Stimulated activated CD8-positive, alpha-beta memory T cell treated with anti-CD3 and anti-CD28 coated beads, Interleukin-7, amount 100 ng/mL, for 4 hours (primary cell): ENCODE data around the gene GHSR.

Experiments used
- DNase-seq, 2 donors: peaks; one replicate each; pipeline ENCODE4 v3.0.0-alpha.2; 2020; ENCODE audit warnings: low read depth in 2 of 2

The GHSR gene

GRCh38 chr3:172447611-172448579 lies at the start of gene GHSR:
GHSR (minus strand) TSS chr3:172448456; CDS start chr3:172448413, 43 bp downstream.
- no peak for DNase-seq

GRCh38 chr3:172490198-172490669 lies 42.0 kb upstream of the GHSR start:
- peak; percentile 61 to 75 for DNase-seq

- no peak for DNase-seq
These were observed 29.9 kb upstream of the GHSR start for GRCh38 chr3:172478116-172478515.

DNA sequence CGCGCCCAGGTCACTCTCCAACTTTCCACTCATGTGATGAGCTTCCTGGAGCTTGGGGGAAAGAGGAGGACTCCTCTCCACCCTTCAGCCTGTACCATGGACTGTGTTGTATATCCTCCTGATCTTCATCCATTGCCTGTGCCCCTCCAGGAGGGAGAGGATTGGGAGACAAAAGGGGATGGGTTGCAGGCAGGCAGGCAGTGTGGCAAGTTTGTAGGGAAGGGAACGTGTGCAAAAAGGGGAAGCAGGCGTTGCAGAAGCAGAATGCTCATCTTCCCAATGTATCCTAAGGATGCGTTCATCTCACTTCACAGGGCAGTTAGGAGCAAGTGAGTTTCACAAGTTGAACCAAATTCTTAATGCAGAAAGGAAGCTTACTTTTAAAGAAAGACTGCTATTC lies 28.1 kb upstream of the GHSR start:
- no peak for DNase-seq

DNA sequence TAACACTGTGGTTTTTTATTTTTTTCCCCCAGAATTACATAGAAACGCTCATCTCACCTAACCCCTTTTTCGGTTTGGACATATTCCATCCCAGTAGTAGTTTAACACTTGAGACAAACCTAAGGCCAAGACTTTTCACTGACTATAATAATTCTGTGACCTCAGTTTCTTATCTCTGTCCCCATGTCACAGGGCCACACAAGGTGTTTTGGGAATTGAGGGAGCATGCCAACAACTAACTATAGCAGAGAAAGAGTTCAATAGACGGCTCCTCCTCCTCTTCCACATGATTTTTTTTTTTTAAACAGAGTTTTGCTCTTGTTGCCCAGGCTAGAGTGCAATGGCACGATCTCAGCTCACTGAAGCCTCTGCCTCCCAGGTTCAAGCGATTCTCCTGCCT lies 27.4 kb upstream of the GHSR start:
- no peak for DNase-seq

GRCh38 chr3:172471903-172472302 lies 23.6 kb upstream of the GHSR start:
- DNase-seq: no peak

GRCh38 chr3:172470588-172470987 lies 22.3 kb upstream of the GHSR start:
- no peak for DNase-seq

- DNase-seq: no peak
These were observed 19.0 kb upstream of the GHSR start for GRCh38 chr3:172467170-172467824.

- no peak for DNase-seq
These were observed 18.4 kb upstream of the GHSR start for GRCh38 chr3:172466553-172467130.

GRCh38 chr3:172465281-172465680 lies 17.0 kb upstream of the GHSR start:
- no peak for DNase-seq

DNA sequence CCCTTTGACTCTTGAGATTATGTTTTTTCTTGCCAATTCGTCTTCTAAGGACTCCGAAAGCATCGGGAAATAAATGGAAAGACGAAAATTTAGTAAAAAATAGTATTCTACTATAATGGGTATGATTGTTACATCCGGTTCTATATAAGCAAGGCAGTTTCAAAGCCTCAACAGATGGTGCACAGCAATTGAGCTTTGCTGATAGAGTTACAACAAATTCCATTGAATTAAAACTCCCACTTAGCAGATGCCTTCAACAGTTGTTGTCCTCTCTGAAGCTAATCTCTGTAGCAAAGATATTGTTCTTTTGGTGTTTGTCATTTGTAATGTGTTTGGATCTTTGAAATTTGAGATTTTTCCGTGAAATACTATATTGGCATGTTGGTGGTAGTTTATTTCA lies 16.1 kb upstream of the GHSR start:
- DNase-seq: no peak

GRCh38 chr3:172461530-172462138 lies 13.4 kb upstream of the GHSR start:
- no peak for DNase-seq

DNA sequence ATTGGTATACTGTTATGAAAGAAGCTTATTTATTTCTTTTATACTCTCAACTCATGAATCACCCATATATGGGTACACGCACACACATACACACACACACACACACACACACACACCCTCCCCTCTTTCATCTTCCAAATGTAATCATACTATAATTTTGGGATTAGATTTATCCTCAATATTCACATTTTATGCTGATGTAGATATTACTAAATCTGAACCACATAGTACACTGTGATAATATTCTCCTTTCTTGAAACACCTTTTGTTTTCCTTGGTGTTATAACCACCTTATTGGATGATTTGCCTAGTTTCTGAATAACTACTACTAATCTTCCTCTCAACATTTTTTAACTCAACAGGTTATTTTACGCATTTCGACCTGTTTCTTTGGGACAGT lies 8.1 kb upstream of the GHSR start:
- DNase-seq: no peak

GRCh38 chr3:172454180-172454579 lies 5.9 kb upstream of the GHSR start:
- no peak for DNase-seq

GRCh38 chr3:172449466-172450149 lies 1.4 kb upstream of the GHSR start:
- DNase-seq: no peak

DNA sequence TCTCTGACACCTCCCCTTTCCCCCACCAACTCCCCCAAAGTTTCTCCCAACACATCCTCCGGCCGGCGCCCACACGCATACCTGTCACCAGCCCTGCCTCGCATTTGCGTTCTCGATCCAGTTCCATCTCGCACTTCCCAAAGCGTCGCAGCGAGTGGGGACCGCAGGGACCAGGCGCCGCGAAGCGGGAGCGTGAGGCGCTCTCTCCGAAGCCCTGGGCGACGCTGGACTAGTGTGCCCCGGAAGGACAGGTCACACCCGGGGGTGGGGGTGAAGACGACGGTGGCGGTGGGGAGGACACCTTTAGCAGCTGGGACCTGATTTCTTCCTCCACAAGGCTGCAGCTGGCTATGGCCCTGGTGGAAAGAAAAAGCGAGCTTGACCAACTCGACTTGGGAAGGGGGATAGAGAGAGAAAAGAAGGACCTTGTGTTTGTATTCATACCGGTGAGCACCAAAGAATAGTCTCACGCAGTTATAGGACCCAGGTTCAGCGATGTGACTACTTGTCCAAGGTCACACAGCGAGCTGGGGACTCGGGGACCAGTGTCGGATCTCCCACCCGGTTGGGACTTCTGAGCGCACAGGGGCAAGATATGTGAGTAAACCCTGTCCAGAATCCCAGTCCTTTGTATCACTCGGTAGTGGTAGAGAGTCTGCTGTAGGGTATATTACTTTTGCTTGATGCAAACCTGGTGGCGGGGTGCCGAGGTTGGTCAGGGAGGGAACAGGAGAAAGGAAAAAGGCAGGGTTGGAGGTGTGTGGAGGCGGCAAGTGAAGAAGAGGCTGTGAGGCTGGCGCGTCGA lies 607 bp upstream of the GHSR start:
- DNase-seq: no peak

- DNase-seq: no peak
These were observed 2.1 kb downstream of the GHSR start for GRCh38 chr3:172446198-172446597.

DNA sequence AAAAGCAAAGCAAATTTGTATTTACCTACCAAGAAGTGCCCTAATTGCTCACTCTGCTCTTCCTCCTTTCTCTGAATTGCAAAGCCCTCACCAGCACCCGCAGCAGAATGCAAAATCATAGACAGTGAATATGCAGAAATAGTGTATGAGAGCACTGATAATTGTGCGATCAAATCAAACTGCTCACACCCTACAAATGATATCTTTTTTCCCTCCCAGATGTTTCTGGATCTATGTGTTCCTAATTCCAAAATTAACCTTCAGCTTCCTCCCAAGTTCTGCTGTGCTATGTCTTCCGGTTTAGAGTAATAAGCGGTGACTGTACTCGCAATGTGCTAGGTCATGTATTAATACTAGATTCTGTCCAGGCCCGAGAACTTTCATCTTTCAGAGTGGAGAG lies 3.4 kb downstream of the GHSR start:
- DNase-seq: no peak

DNA sequence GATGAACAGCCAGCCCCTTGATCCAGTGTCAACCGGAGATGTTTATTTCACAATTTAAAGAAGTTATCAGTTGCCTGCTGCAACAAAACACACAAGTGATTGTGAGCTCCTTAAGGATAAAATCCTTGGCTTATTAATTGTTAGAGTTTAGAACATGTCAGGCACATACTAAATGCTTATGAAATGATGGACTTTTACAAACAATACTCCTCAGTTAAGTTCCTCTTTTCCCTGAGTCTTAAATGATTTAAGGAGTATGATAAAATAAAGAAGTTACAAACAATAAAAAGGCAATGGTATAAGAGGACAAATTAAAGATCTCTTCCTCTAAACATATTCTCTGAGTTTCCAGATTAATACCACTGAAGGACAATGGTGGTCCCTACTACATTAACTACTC lies 5.7 kb downstream of the GHSR start:
- no peak for DNase-seq

- no peak for DNase-seq
These were observed 6.7 kb downstream of the GHSR start for GRCh38 chr3:172441581-172441980.

- no peak for DNase-seq
These were observed 10.1 kb downstream of the GHSR start for GRCh38 chr3:172438186-172438585.
